ENCODE measurements around the gene CDH13. TPM values are rescaled to one million over a fixed set of nuclear protein-coding genes. Genes with fewer than 3 reads are reported as not detected.

Gene CDH13
- total and polyA plus RNA-seq, 2 experiments from 2014 or later = 1.6 to 4.4 TPM

- DNase-seq (ENCODE audit: low spot score) (no peak), ATAC-seq (no peak)
- Mint-ChIP-seq H3K4me3 (no peak overlapping the region), H3K27me3 (ENCODE audit: insufficient read depth, low read depth, poor library complexity) (peaks cover 2% of the 10 kb centered on the region), H3K36me3 (ENCODE audit: low read depth) (no peaks in the 10 kb centered on the region), H3K9me3 (peaks cover 2% of the 10 kb centered on the region; the same call in 2 of the 3 replicates), H3K4me1 (no peaks in the 10 kb centered on the region), H3K27ac (no peak overlapping the region)
- no peaks in the 10 kb centered on the region for H3F3A ChIP-seq (replicated peaks; ENCODE audit: low read depth)
- H3K36me3 ChIP-seq (ENCODE audit: insufficient read depth) = no peaks in the 10 kb centered on the region
- H3K4me3 ChIP-seq = no peak overlapping the region
- no peak overlapping the region for H3K27ac ChIP-seq (ENCODE audit: low read depth)
- no peak overlapping the region for H2AFZ ChIP-seq
- H3K9me2 ChIP-seq (ENCODE audit: insufficient read depth) = peaks cover 16% of the 10 kb centered on the region
- TF ChIP-seq EZH2phosphoT487 (IDR thresholded peaks at IDR 0.05; ENCODE audit: unreplicated experiment) = no peak
- no peak for TF ChIP-seq POLR2AphosphoS5 (IDR thresholded peaks at IDR 0.05; ENCODE audit: low read depth)
- TF ChIP-seq ETS1 (IDR thresholded peaks at IDR 0.05) = no peak
- no peak for TF ChIP-seq ZNF462 (CRISPR knock-in tag; IDR thresholded peaks at IDR 0.05)
- no peak for TF ChIP-seq JUNB (IDR thresholded peaks at IDR 0.05; ENCODE audit: unreplicated experiment)
- no peak for TF ChIP-seq ZNF114 (CRISPR knock-in tag; IDR thresholded peaks at IDR 0.05)
- TF ChIP-seq CTCF (conservative IDR thresholded peaks at IDR 0.05; ENCODE audit: low read depth in 2 of 2) = no peak
- no peak for TF ChIP-seq NANOG (IDR thresholded peaks at IDR 0.05; ENCODE audit: borderline replicate concordance)
- no peak for TF ChIP-seq ZNF331 (CRISPR knock-in tag; IDR thresholded peaks at IDR 0.05; ENCODE audit: low read depth)
- no peak for TF ChIP-seq EZH2 (IDR thresholded peaks at IDR 0.05; ENCODE audit: low read depth, unreplicated experiment)
- no peak for TF ChIP-seq STAT1 (IDR thresholded peaks at IDR 0.05; ENCODE audit: unreplicated experiment)
- TF ChIP-seq CREB1 (CRISPR knock-in tag; IDR thresholded peaks at IDR 0.05; ENCODE audit: low read depth) = no peak
- TF ChIP-seq REST (IDR thresholded peaks at IDR 0.05; ENCODE audit: unreplicated experiment) = no peak
- H3K4me2 ChIP-seq = no peak overlapping the region
- H3K27me3 ChIP-seq (ENCODE audit: insufficient read depth) = no peaks in the 10 kb centered on the region
- H3K79me2 ChIP-seq (replicated peaks; ENCODE audit: insufficient read depth) = no peaks in the 10 kb centered on the region
- H4K20me1 ChIP-seq (replicated peaks; ENCODE audit: insufficient read depth) = no peaks in the 10 kb centered on the region
- H3K4me1 ChIP-seq (ENCODE audit: insufficient read depth) = no peaks in the 10 kb centered on the region
These were observed 884.1 kb downstream of the CDH13 start for GRCh38 chr16:83510906-83511305.

All from GM23338 (cell line).